Colonic mucosa (tissue), 4 donors: ENCODE results near the gene FUBP3. TPM values are rescaled to one million over a fixed set of nuclear protein-coding genes. Genes with fewer than 3 reads are reported as not detected.

ENCODE experiments used
- DNase-seq: peaks from one replicate; pipeline ENCODE4 v3.0.0-alpha.2; 2020
- H3K27ac ChIP-seq: fragments of 200-600 bp; one replicate; pipeline ENCODE4 v1.8.0; 2021
- H3K27me3 ChIP-seq: fragments of 200-600 bp; one replicate; pipeline ENCODE4 v1.8.0; 2021
- H3K36me3 ChIP-seq: fragments of 200-600 bp; one replicate; pipeline ENCODE4 v1.8.0; 2021
- H3K4me1 ChIP-seq: fragments of 200-600 bp; one replicate; pipeline ENCODE4 v1.8.0; 2021; ENCODE audit warnings: mild to moderate bottlenecking
- H3K4me3 ChIP-seq: fragments of 200-600 bp; one replicate; pipeline ENCODE4 v1.8.0; 2021
- H3K9ac ChIP-seq, 2 donors: one replicate each; pipeline ENCODE4 v1.7.0; 2013; ENCODE audit warnings: control low read depth in 2 of 2, low read depth in 2 of 2, low read length in 2 of 2
- H3K9me3 ChIP-seq: fragments of 200-600 bp; one replicate; pipeline ENCODE4 v1.8.0; 2021
- intact Hi-C: fragments of 100-400 bp; cut with DNase I; formaldehyde crosslinking; loops from one replicate; pipeline ENCODE4 v1.14.1; 2022
- total RNA-seq, 2 donors: library from RNA; stranded (reverse); fragmentation: NEBNext Ultra II Directional in 1 of 2; extraction: Animal tissue kit (Norgen Biotek cat#: 25700) in 1 of 2; gene quantifications; one replicate each; pipeline ENCODE4 v1.2.1, GENCODE V29; 2021
- TF ChIP-seq, protein P1 (sequence below): fragments of 200-600 bp; IDR thresholded peaks from one replicate; pipeline ENCODE4 v1.8.0; 2022; ENCODE audit warnings: antibody characterized with exemption, mild to moderate bottlenecking
- donor health status: healthy.
- donor health status: DM: no; HTN: no; CAD: no.
- donor health status: DM: no; HTN: no; CAD: no.

FUBP3 gene
- total RNA-seq, 2 donors from 2014 or later: 44.7 to 50.0 TPM

DNA sequence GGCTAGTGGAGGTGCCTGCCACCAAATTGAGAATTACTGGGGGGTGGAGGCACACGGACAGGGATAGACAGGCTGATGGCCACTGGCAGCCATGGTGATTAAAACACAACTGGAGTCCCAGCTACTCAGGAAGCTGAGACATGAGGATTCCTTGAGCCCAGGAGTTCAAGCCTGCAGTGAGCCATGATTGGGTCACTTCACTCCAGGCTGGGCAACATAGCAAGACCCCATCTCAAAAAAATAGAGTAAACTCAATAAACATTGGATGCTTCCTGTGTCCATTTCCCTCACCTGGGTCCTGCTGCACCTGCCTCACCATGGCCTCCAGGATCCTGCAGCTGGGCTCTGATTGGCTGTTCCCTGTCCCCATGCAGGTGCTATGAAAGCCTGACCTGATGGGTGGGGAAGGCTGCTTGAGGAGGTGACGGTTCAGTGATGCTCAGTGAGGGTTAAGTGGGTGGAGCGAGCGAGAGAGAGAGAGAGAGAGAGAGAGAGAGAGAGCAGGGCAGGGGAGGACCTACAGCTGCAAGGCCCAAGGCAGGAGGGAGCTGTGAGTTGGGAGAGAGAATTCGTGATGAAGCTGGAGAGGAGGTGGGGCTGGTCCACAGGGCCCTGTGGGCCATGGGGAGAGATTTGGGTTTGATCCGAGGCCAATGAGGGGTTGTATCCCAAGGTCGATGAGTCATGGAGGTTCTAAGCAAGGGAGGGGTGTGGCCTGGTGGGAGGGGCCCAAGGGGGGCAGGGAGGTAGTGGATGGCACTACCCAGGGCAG is 36.7 kb upstream of the FUBP3 start:
- Histone ChIP-seq H3K27me3 (peaks cover 13% of the 10 kb centered on the region), H3K36me3 (no peaks in the 10 kb centered on the region), H3K4me3 (no peak overlapping the region), H3K4me1 (no peaks in the 10 kb centered on the region), H3K9me3 (no peaks in the 10 kb centered on the region), H3K27ac (no peak overlapping the region), H3K9ac (no peak overlapping the region)
- DNase-seq: no peak
- TF ChIP-seq, protein P1, sequence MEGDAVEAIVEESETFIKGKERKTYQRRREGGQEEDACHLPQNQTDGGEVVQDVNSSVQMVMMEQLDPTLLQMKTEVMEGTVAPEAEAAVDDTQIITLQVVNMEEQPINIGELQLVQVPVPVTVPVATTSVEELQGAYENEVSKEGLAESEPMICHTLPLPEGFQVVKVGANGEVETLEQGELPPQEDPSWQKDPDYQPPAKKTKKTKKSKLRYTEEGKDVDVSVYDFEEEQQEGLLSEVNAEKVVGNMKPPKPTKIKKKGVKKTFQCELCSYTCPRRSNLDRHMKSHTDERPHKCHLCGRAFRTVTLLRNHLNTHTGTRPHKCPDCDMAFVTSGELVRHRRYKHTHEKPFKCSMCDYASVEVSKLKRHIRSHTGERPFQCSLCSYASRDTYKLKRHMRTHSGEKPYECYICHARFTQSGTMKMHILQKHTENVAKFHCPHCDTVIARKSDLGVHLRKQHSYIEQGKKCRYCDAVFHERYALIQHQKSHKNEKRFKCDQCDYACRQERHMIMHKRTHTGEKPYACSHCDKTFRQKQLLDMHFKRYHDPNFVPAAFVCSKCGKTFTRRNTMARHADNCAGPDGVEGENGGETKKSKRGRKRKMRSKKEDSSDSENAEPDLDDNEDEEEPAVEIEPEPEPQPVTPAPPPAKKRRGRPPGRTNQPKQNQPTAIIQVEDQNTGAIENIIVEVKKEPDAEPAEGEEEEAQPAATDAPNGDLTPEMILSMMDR: no peak
- intact Hi-C loops: no loop called here

DNA sequence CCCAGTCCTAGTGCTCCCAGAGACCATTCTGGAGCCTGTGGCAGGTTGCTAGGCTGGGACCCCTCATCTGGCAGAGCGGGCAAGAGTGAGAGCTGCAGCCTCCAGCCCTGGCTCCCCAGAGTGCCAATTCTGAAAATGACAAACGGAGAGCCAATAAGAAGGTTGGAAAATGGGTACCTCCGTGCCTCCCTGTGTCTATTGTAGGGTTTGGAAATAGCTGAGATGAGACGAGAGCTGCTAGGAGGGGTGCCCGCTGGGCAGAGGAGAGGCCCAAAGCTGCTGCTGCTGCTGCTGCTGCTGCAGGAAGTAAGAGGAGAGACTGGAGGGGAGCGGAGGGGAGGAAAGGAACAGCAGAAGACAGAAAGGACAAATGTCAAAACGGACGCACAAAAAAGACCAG is 36.0 kb upstream of the FUBP3 start:
- no peaks in the 10 kb centered on the region for H3K36me3 ChIP-seq
- TF ChIP-seq, protein P1: no peak
- intact Hi-C loops: no loop called here
- peaks cover 7% of the 10 kb centered on the region for H3K27me3 ChIP-seq
- no peak overlapping the region for H3K27ac ChIP-seq
- H3K9me3 ChIP-seq: no peaks in the 10 kb centered on the region
- DNase-seq: no peak
- H3K9ac ChIP-seq: no peak overlapping the region
- H3K4me3 ChIP-seq: no peak overlapping the region
- H3K4me1 ChIP-seq: no peaks in the 10 kb centered on the region

DNA sequence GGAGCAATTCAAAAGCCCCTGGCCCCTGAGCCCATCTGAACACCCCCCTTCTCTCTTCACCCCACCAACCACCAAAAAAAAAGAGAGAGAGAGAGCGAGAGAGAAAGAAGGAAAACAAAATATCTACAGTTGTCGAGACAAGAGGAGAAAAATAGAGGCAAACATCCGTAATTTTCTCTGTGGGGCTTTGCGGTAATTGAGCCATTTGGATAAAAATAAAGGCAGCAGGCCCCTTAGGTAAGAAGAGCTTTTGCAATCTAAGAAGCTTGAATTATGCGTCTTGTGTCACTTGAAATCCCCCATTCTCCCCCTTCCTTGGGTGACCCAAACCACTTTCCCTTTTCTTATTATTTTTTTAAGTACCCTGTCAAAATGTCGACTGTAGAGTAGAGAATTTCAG is 35.5 kb upstream of the FUBP3 start:
- no peak for DNase-seq
- no peaks in the 10 kb centered on the region for H3K36me3 ChIP-seq
- peaks cover 2% of the 10 kb centered on the region for H3K27me3 ChIP-seq
- H3K4me3 ChIP-seq: no peak overlapping the region
- intact Hi-C loops: no loop called here
- no peaks in the 10 kb centered on the region for H3K9me3 ChIP-seq
- TF ChIP-seq, protein P1: no peak
- no peak overlapping the region for H3K9ac ChIP-seq
- no peaks in the 10 kb centered on the region for H3K4me1 ChIP-seq
- no peak overlapping the region for H3K27ac ChIP-seq

DNA sequence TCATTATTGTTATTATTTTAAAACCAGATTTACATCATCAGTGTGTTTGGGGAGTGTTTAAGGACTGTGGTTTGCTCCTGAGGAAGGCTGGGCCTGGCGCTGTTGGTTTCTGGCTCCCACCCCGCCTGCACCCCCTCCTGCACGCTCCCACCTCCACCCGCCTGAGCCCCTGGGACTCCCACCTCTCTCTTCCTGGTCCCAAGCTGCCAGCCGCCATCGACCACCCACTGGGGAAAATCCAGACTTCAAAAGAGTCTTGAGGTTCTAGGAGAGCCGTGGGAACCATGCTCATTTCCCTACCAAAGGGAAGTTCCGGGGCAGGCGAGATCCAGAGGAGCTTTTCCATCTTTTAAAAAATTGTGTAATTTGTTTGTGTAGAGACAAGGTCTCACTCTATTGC is 35.0 kb upstream of the FUBP3 start:
- Histone ChIP-seq H3K9me3 (no peaks in the 10 kb centered on the region), H3K27ac (no peak overlapping the region), H3K9ac (no peak overlapping the region), H3K4me1 (no peaks in the 10 kb centered on the region), H3K4me3 (no peak overlapping the region), H3K27me3 (no peaks in the 10 kb centered on the region), H3K36me3 (no peaks in the 10 kb centered on the region)
- no peak for DNase-seq
- TF ChIP-seq, protein P1: no peak
- intact Hi-C loops: no loop called here

DNA sequence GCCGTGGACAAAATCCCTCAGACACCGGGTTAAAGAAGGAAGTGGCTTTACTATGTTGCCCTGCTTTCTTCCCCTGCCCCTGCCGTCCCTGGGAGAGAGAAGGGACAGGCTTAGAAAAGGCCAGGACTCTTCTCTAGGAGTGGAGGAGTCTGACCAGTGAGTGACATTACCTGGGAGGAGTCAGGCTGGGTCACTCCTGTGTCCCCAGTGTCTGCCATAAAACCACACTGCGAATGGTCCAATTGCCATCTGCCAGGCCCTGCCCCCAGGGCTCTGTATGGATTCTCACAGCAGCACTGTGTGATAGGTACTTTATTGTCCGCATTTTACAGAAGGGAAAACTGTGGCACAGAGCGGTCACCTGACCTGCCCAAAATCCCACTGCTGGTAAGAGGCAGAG is 31.3 kb upstream of the FUBP3 start:
- Histone ChIP-seq H3K9ac (no peak overlapping the region), H3K36me3 (no peaks in the 10 kb centered on the region), H3K4me3 (no peak overlapping the region), H3K27ac (no peak overlapping the region), H3K27me3 (no peaks in the 10 kb centered on the region), H3K9me3 (no peaks in the 10 kb centered on the region), H3K4me1 (no peaks in the 10 kb centered on the region)
- TF ChIP-seq, protein P1: no peak
- intact Hi-C loops: no loop called here
- no peak for DNase-seq
